ENCODE data around the gene TAF11L6.
A peak's percentile ranks its signal among the peaks of the same experiment; 100 is the strongest.
"Not testable (repeated sequence)": the region's sequence is repeated elsewhere in the genome, so short reads cannot be mapped to it uniquely, and the experiment has no call there.

TAF11L6 gene

DNA sequence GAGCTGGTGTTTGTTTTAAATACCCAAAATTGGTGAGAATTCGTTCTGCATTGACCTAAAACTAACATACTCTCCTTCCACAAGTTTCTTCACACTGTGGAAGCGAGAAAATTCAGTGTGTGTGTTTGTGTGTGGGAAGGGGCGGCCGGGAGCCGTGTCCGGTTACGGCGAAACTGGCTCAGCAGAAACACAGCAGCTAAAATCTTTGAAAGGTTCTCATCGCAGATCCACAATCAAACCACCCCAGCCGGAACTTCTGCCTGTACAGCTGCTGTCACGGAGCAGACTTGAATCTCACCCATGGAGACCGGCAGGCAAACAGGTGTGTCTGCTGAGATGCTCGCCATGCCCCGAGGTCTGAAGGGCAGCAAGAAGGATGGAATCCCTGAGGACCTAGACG lies at the start of gene TAF11L6:
TSS of gene TAF11L6 (plus strand) at position 301 of the 400 bp plus-strand sequence.
- DNase-seq = not testable (repeated sequence)

DNA sequence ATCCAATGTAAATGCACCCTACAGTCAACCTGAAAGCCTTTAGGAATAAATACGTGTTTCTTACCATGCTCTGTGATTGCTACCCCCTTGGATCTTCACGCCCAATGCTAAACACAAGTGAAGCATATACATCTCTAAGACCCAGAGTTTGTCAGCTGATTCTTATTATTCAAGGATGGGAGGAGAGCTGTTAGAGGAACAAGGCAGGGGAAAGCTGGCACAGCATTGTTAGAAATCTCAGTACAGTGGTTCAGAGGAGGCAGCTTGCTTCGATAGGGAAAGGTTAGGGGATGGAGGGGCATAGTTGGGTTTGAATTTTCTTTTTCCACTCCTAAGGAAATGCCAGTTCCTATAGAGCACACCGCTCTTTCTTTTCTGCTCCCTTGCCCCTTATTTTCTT lies 47.1 kb upstream of the TAF11L6 start:
- no peak for DNase-seq

- DNase-seq = no peak
Measured at GRCh38 chr5:17482790-17483189, 45.7 kb upstream of the TAF11L6 start.

DNA sequence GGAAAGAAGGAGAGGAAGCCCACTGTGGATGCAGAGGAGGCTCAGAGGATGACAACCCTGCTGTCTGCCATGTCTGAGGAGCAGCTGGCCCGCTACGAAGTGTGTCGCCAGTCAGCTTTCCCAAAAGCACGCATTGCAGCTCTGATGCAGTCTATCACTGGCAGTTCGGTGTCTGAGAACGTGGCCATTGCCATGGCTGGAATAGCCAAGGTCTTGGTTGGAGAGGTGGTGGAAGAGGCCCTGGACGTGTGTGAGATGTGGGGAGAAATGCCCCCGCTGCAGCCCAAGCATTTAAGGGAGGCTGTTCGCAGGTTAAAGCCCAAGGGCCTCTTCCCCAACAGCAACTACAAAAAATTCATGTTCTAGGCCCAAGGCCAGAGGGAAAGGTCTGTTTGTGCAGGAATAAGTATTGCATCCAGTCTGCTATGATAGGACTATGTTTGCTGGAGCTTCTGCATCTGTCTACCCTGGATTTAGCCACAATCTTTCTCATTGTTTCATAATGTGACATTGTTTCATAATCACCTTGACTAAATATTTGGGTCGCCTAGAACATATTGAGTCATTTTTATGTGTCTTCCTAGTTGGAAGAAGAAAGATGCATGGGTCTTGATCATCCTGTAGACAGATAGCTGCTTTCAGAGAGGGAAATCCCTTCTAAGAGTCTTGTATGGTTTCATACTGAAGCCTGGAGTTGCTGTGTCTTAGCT lies 41.9 kb upstream of the TAF11L6 start:
- DNase-seq = not testable (repeated sequence)

DNA sequence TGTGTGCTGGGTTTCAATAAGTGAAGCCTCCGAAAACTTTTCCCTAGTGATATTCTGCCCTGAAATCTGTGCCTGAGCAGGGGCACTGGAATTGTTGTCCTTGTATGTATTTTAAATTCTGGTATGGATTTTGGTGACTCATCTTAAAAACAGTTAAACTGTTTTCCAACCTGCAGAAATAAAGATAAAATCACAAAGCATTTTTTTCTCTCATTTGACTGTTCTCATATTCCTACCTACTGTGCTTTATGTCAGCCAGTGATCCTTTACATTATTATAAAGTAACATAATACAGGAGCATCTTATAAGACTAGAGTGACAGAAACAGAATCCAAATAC lies 41.3 kb upstream of the TAF11L6 start:
- no peak for DNase-seq

GRCh38 chr5:17491257-17491656 lies 37.2 kb upstream of the TAF11L6 start:
- DNase-seq = not testable (repeated sequence)

GRCh38 chr5:17492770-17493169 lies 35.7 kb upstream of the TAF11L6 start:
- DNase-seq = no peak

DNA sequence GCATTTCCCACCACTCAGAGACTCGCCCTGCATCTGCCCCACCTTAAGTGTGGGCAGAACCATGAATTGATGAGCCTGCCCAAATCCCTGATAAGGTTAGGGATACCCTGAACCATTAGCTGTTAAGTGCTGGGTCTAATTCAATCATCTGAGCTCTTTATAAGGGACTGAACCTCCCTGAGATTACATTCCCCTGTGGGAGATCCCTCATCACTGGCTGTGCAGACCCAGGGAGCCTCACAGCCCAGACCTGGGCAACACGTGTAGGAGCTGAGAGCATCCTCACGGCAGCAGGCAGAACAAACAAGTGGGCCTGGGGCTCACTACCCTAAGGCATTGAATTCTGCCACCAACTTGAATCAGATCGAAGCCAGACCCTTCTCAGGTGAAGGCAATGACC lies 31.0 kb upstream of the TAF11L6 start:
- DNase-seq = no peak

DNA sequence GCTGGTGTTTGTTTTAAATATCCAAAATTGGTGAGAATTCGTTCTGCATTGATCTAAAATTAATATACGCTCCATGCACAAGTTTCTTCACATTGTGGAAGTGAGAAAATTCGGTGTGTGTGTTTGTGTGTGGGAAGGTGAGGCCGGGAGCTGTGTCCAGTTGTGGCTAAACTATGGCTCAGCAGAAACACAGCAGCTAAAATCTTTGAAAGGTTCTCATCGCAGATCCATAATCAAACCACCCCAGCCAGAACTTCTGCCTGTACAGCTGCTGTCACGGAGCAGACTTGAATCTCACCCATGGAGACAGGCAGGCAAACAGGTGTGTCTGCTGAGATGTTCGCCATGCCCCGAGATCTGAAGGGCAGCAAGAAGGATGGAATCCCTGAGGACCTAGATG lies 30.5 kb upstream of the TAF11L6 start, which contains the start of gene TAF11L2:
TSS of gene TAF11L2 (plus strand) at position 301 of the 400 bp plus-strand sequence.
- not testable (repeated sequence) for DNase-seq

DNA sequence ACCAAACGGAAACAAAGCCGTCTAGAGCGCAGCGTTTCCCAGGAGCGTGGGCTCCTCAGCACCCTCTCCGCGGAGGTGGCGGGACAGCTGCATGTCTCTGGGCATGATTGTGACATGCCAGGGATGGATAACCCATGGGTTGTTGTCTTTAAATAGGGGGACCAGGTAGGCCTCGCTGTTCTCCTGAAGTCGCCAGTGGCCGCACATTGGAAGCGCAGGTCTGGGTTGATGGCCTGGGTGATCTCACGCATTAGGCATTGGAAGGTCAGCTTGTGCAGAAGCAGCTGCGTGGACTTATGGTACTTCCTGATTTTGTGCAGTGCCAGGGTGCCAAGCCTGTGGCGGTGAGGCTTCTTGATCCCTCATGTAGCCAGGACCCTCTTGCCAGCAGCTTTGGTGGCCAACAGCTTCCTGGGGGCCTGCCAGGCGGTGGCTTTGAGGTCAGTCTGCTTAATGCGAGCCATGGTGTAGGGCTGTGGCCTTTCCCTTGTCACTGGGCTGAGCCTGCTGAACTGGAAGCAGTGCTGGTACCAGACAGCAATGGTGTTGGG lies 16.6 kb upstream of the TAF11L6 start:
- DNase-seq = no peak

GRCh38 chr5:17517526-17517925 lies 10.9 kb upstream of the TAF11L6 start:
- DNase-seq = not testable (repeated sequence)

GRCh38 chr5:17518067-17518466 lies 10.4 kb upstream of the TAF11L6 start, which contains the start of gene TAF11L3:
TSS of gene TAF11L3 (plus strand) at chr5:17518367.
- DNase-seq = not testable (repeated sequence)

GRCh38 chr5:17519508-17519907 lies 9.0 kb upstream of the TAF11L6 start:
- DNase-seq = not testable (repeated sequence)

GRCh38 chr5:17521501-17521900 lies 7.0 kb upstream of the TAF11L6 start, which contains the start of gene TAF11L4:
TSS of gene TAF11L4 (plus strand) at chr5:17521801.
- not testable (repeated sequence) for DNase-seq

DNA sequence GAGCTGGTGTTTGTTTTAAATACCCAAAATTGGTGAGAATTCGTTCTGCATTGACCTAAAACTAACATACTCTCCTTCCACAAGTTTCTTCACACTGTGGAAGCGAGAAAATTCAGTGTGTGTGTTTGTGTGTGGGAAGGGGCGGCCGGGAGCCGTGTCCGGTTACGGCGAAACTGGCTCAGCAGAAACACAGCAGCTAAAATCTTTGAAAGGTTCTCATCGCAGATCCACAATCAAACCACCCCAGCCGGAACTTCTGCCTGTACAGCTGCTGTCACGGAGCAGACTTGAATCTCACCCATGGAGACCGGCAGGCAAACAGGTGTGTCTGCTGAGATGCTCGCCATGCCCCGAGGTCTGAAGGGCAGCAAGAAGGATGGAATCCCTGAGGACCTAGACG lies 3.5 kb upstream of the TAF11L6 start, which contains the start of gene TAF11L5:
TSS of gene TAF11L5 (plus strand) at position 301 of the 400 bp plus-strand sequence.
- DNase-seq = not testable (repeated sequence)

GRCh38 chr5:17526504-17526903 lies 2.0 kb upstream of the TAF11L6 start:
- DNase-seq = peak in 1 of 2 donors; percentile 29

Data from CD4-positive, alpha-beta T cell treated with Interleukin-4 for 1 hour (primary cell).